ENCODE results near the gene CAMK1D.

CAMK1D gene

GRCh38 chr10:12561307-12561706, 212.0 kb downstream of the CAMK1D start:
- no peak for DNase-seq (ENCODE audit: low spot score)

- no peak for DNase-seq (ENCODE audit: low spot score)
Measured at GRCh38 chr10:12561720-12562119, 212.4 kb downstream of the CAMK1D start.

- no peak for DNase-seq (ENCODE audit: low spot score)
Measured at GRCh38 chr10:12563489-12563888, 214.1 kb downstream of the CAMK1D start.

- peak; percentile 11 for DNase-seq (ENCODE audit: low spot score)
Measured at GRCh38 chr10:12564173-12564572, 214.8 kb downstream of the CAMK1D start.

- no peak for DNase-seq (ENCODE audit: low spot score)
Measured at GRCh38 chr10:12566161-12567115, 217.1 kb downstream of the CAMK1D start.

GRCh38 chr10:12568391-12569009, 219.2 kb downstream of the CAMK1D start:
- DNase-seq (ENCODE audit: low spot score), result no peak

GRCh38 chr10:12572281-12572680, 222.9 kb downstream of the CAMK1D start:
- DNase-seq (ENCODE audit: low spot score), result no peak

GRCh38 chr10:12577610-12578009, 228.3 kb downstream of the CAMK1D start:
- no peak for DNase-seq (ENCODE audit: low spot score)

GRCh38 chr10:12579954-12580858, 230.9 kb downstream of the CAMK1D start:
- DNase-seq (ENCODE audit: low spot score), result peak; percentile 8

GRCh38 chr10:12583891-12584595, 234.7 kb downstream of the CAMK1D start:
- no peak for DNase-seq (ENCODE audit: low spot score)

GRCh38 chr10:12586741-12587140, 237.4 kb downstream of the CAMK1D start:
- DNase-seq (ENCODE audit: low spot score), result no peak

GRCh38 chr10:12587451-12587888, 238.1 kb downstream of the CAMK1D start:
- DNase-seq (ENCODE audit: low spot score), result no peak

GRCh38 chr10:12588091-12588860, 238.9 kb downstream of the CAMK1D start:
- DNase-seq (ENCODE audit: low spot score), result no peak

- DNase-seq (ENCODE audit: low spot score), result no peak
Measured at GRCh38 chr10:12589291-12589690, 239.9 kb downstream of the CAMK1D start.

- no peak for DNase-seq (ENCODE audit: low spot score)
Measured at GRCh38 chr10:12589791-12590190, 240.4 kb downstream of the CAMK1D start.

GRCh38 chr10:12590675-12591659, 241.6 kb downstream of the CAMK1D start:
- DNase-seq (ENCODE audit: low spot score), result no peak

GRCh38 chr10:12592967-12593366, 243.6 kb downstream of the CAMK1D start:
- DNase-seq (ENCODE audit: low spot score), result no peak

GRCh38 chr10:12594448-12594944, 245.1 kb downstream of the CAMK1D start:
- DNase-seq (ENCODE audit: low spot score), result no peak

- DNase-seq (ENCODE audit: low spot score), result no peak
Measured at GRCh38 chr10:12595936-12596576, 246.7 kb downstream of the CAMK1D start.

All from hepatic stellate cell (primary cell).